PC-9 (cell line): ENCODE results near the gene AHCTF1. TPM values are rescaled to one million over a fixed set of nuclear protein-coding genes. Genes with fewer than 3 reads are reported as not detected.

ENCODE experiments used
- BruUV-seq: library from RNA; stranded (reverse); fragments of 400-500 nt; replicated peaks from 2 replicates; lab custom pipeline; 2021; lab: Mats Ljungman, UMichigan
- CTCF ChIA-PET: fragments of 300-600 bp; sonication (Branson Sonifier 250); formaldehyde crosslinking; loops from one replicate; lab custom pipeline; 2022; ENCODE audit warnings: antibody characterized with exemption; lab: Charles Lee
- POLR2A ChIA-PET: fragments of 300-600 bp; sonication (Branson Sonifier 250); formaldehyde crosslinking; loops from one replicate; lab custom pipeline; 2022; ENCODE audit warnings: antibody characterized with exemption; ENCODE audit not compliant: unreplicated experiment; lab: Charles Lee
- DNase-seq, 2 experiments: peaks; one replicate each; pipeline versions ENCODE4 v3.0.0 to v3.0.0-alpha.2; 2015 to 2022; ENCODE audit warnings: mixed read lengths in 1 of 2
- H2AFZ ChIP-seq: fragments of 200-600 bp; sonication (generic); 2 replicates; pipeline ENCODE4 v1.8.1; 2017; ENCODE audit warnings: antibody characterized with exemption
- H3F3A ChIP-seq: fragments of 200-600 bp; sonication (generic); 2 replicates; pipeline ENCODE4 v1.8.1; 2017; ENCODE audit warnings: antibody characterized with exemption, mild to moderate bottlenecking, low read depth; ENCODE audit not compliant: insufficient read depth
- H3K27ac ChIP-seq: fragments of 200-600 bp; sonication (generic); 2 replicates; pipeline ENCODE4 v1.6.1; 2016; ENCODE audit warnings: mixed run types
- H3K27me3 ChIP-seq: fragments of 200-600 bp; sonication (generic); 2 replicates; pipeline ENCODE4 v1.6.1; 2016; ENCODE audit warnings: low read depth, mixed run types; ENCODE audit not compliant: insufficient read depth
- H3K36me3 ChIP-seq: fragments of 200-600 bp; sonication (generic); 2 replicates; pipeline ENCODE4 v1.6.1; 2016; ENCODE audit warnings: low read depth, mixed run types
- H3K4me1 ChIP-seq: fragments of 200-600 bp; sonication (generic); replicated peaks from 2 replicates; pipeline ENCODE4 v1.6.1; 2016; ENCODE audit warnings: mixed run types; ENCODE audit not compliant: insufficient read depth
- H3K4me2 ChIP-seq: fragments of 200-600 bp; sonication (generic); 2 replicates; pipeline ENCODE4 v1.6.1; 2017; ENCODE audit warnings: mixed run types
- H3K4me3 ChIP-seq: fragments of 200-600 bp; sonication (generic); 2 replicates; pipeline ENCODE4 v1.6.1; 2016; ENCODE audit warnings: mixed run types
- H3K79me2 ChIP-seq: fragments of 200-600 bp; sonication (generic); 2 replicates; pipeline ENCODE4 v1.6.1; 2017; ENCODE audit warnings: low read depth, mixed run types
- H3K9me2 ChIP-seq: fragments of 200-600 bp; sonication (generic); 2 replicates; pipeline ENCODE4 v1.8.1; 2017; ENCODE audit warnings: mild to moderate bottlenecking; ENCODE audit not compliant: insufficient read depth
- H3K9me3 ChIP-seq: fragments of 200-600 bp; sonication (generic); 2 replicates; pipeline ENCODE4 v1.8.1; 2016; ENCODE audit warnings: low read depth; ENCODE audit not compliant: insufficient read depth
- H4K20me1 ChIP-seq: fragments of 200-600 bp; sonication (generic); 2 replicates; pipeline ENCODE4 v1.8.1; 2017; ENCODE audit not compliant: insufficient read depth
- EZH2 ChIP-seq: fragments of 200-600 bp; sonication (generic); IDR thresholded peaks from 2 replicates; pipeline ENCODE4 v1.8.0; 2017; ENCODE audit warnings: antibody characterized with exemption, low read depth
- intact Hi-C: fragments of 100-400 bp; cut with micrococcal nuclease; formaldehyde crosslinking; loops from one replicate; pipeline ENCODE4 v1.10.0; 2022; ENCODE audit not compliant: unreplicated experiment
- total RNA-seq: library from RNA; stranded (reverse); gene quantifications from 2 replicates; pipeline ENCODE4 v1.2.3, GENCODE V29; 2021
- TF ChIP-seq, protein P1 (sequence below): fragments of 200-600 bp; sonication (generic); conservative IDR thresholded peaks from 2 replicates; pipeline ENCODE4 v1.6.1; 2017; ENCODE audit warnings: mixed run types, antibody characterized with exemption, mild to moderate bottlenecking, moderate library complexity

AHCTF1 gene
- total RNA-seq, 1 experiment from 2014 or later = 34.3 TPM

DNA sequence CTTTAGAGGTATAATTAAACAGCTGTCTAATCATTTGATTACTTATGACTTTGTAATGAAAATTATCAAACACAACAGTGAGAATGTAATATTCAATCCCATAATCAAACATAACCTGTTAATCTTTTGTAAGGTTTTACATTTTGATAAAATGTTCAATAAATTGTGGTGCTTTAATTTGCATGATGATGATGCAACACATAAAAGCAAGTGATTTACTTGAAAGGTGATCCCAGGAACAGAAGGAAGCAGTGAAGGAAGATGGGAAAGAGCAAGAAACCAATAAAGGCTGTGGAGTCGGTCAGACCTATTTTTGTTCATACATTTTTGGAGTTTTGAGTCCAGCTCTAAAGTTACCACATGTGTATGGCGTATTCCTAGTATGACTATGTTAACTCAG, 46.5 kb upstream of the AHCTF1 start:
- H4K20me1 ChIP-seq = no peaks in the 10 kb centered on the region
- no peak overlapping the region for H3K27ac ChIP-seq
- no peak for DNase-seq
- H3K9me2 ChIP-seq = no peaks in the 10 kb centered on the region
- no peaks in the 10 kb centered on the region for H3F3A ChIP-seq
- intact Hi-C loops = no loop called here
- H3K27me3 ChIP-seq = no peaks in the 10 kb centered on the region
- H3K36me3 ChIP-seq = no peaks in the 10 kb centered on the region
- no TSS peak for BruUV-seq
- no peak overlapping the region for H2AFZ ChIP-seq
- H3K79me2 ChIP-seq = no peaks in the 10 kb centered on the region
- CTCF ChIA-PET = no interaction called here
- H3K4me3 ChIP-seq = no peak overlapping the region
- no peaks in the 10 kb centered on the region for H3K4me1 ChIP-seq
- no peak overlapping the region for H3K4me2 ChIP-seq
- no peak for TF ChIP-seq EZH2
- TF ChIP-seq, protein P1, sequence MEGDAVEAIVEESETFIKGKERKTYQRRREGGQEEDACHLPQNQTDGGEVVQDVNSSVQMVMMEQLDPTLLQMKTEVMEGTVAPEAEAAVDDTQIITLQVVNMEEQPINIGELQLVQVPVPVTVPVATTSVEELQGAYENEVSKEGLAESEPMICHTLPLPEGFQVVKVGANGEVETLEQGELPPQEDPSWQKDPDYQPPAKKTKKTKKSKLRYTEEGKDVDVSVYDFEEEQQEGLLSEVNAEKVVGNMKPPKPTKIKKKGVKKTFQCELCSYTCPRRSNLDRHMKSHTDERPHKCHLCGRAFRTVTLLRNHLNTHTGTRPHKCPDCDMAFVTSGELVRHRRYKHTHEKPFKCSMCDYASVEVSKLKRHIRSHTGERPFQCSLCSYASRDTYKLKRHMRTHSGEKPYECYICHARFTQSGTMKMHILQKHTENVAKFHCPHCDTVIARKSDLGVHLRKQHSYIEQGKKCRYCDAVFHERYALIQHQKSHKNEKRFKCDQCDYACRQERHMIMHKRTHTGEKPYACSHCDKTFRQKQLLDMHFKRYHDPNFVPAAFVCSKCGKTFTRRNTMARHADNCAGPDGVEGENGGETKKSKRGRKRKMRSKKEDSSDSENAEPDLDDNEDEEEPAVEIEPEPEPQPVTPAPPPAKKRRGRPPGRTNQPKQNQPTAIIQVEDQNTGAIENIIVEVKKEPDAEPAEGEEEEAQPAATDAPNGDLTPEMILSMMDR = no peak
- POLR2A ChIA-PET = no interaction called here
- H3K9me3 ChIP-seq = no peaks in the 10 kb centered on the region

- TF ChIP-seq, protein P1 = no peak
- TF ChIP-seq EZH2 = no peak
- Histone ChIP-seq H3K27ac (no peak overlapping the region), H3K9me2 (no peaks in the 10 kb centered on the region), H3K4me1 (no peaks in the 10 kb centered on the region), H2AFZ (no peak overlapping the region), H4K20me1 (no peaks in the 10 kb centered on the region), H3K27me3 (no peaks in the 10 kb centered on the region), H3K36me3 (no peaks in the 10 kb centered on the region), H3K79me2 (no peaks in the 10 kb centered on the region), H3K4me2 (no peak overlapping the region), H3K4me3 (no peak overlapping the region), H3F3A (no peaks in the 10 kb centered on the region), H3K9me3 (no peaks in the 10 kb centered on the region)
- ChIA-PET CTCF (no interaction called here), POLR2A (no interaction called here)
- intact Hi-C loops = no loop called here
- no peak for DNase-seq
- BruUV-seq = no TSS peak
These were observed 40.2 kb upstream of the AHCTF1 start for GRCh38 chr1:246971969-246972368.

DNA sequence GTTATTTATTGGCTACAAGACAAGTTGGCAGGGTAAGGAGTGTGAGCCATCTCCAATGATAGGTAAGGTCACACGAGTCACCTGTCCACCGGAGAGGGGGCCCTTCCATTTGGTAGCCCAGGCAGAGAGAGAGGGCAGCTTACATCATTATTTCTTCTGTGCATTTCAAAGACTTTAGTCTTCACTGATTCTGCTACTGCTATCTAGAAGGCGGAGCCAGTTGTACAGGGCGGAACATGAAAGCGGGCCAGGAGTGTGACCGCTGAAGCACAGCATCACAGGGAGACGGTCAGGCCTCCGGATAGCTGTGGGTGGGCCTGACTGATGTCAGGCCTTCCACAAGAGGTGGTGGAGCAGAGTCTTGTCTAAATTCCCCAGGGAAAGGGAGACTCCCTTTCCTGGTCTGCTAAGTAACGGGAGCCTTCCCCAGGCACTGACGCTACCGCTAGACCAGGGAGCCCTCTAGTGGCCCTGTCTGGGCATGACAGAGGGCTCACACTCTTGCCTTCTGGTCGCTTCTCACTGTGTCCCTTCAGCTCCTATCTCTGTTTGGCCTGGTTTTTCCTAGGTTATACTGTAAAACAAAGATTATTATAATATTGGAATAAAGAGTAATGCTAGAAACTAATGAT, 39.5 kb upstream of the AHCTF1 start:
- H3F3A ChIP-seq = no peaks in the 10 kb centered on the region
- H3K4me3 ChIP-seq = no peak overlapping the region
- TF ChIP-seq, protein P1 = peak; percentile 26; the same call in 1 of the 2 replicates
- TF ChIP-seq EZH2 = no peak
- H2AFZ ChIP-seq = no peak overlapping the region
- peak in 1 of 2 experiments; percentile 2 for DNase-seq
- no peaks in the 10 kb centered on the region for H3K9me3 ChIP-seq
- no peak overlapping the region for H3K4me2 ChIP-seq
- no TSS peak for BruUV-seq
- H3K27me3 ChIP-seq = no peaks in the 10 kb centered on the region
- intact Hi-C loops = no loop called here
- no peaks in the 10 kb centered on the region for H3K79me2 ChIP-seq
- no peaks in the 10 kb centered on the region for H3K9me2 ChIP-seq
- ChIA-PET POLR2A (no interaction called here), CTCF (no interaction called here)
- no peaks in the 10 kb centered on the region for H3K36me3 ChIP-seq
- no peaks in the 10 kb centered on the region for H4K20me1 ChIP-seq
- no peaks in the 10 kb centered on the region for H3K4me1 ChIP-seq
- H3K27ac ChIP-seq = no peak overlapping the region
